ENCODE results near the gene COX6B1. TPM values are rescaled to one million over a fixed set of nuclear protein-coding genes. Genes with fewer than 3 reads are reported as not detected.

COX6B1 gene
- total and polyA plus RNA-seq, 2 experiments from 2014 or later: 817 to 1,609 TPM

DNA sequence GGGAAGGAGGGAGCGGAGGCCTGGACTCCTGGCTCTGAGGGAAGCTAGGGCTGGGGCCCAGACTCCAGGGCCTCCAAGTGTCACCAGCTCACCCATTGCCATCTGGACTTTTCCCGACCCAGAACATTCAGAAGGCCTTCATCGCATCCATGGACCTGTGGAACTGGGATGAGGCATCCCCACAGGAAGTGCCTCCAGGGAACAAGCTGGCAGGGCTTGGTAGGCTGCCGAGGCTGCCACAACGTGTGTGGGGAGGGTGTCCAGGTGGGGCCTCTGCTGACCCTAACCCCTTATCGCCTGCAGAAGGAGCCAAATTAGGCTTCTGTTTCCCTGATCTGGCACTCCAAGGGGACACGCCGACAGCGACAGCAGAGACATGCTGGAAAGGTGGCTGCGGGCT, 5.8 kb upstream of the COX6B1 start:
- H3K36me3 ChIP-seq: peaks cover 6% of the 10 kb centered on the region
- DNase-seq (ENCODE audit: low read depth in 1 of 2, low spot score in 1 of 2): no peak
- H3K4me1 ChIP-seq (ENCODE audit: low read depth): peaks cover 6% of the 10 kb centered on the region
- no peaks in the 10 kb centered on the region for H3K9me3 ChIP-seq (ENCODE audit: low read depth)
- TF ChIP-seq CTCF (IDR thresholded peaks at IDR 0.05; ENCODE audit: low read depth, low read length): no peak
- H3K4me3 ChIP-seq: no peak overlapping the region
- H3K27ac ChIP-seq: peak overlapping the region; percentile 31
- H3K27me3 ChIP-seq: no peaks in the 10 kb centered on the region

- no peaks in the 10 kb centered on the region for H3K27me3 ChIP-seq
- peak overlapping the region; percentile 33 for H3K4me3 ChIP-seq
- H3K9me3 ChIP-seq (ENCODE audit: low read depth): no peaks in the 10 kb centered on the region
- no peak for TF ChIP-seq CTCF (IDR thresholded peaks at IDR 0.05; ENCODE audit: low read depth, low read length)
- H3K36me3 ChIP-seq: peaks cover under 1% of the 10 kb centered on the region
- no peak for DNase-seq (ENCODE audit: low read depth in 1 of 2, low spot score in 1 of 2)
- peak overlapping the region; percentile 37 for H3K27ac ChIP-seq
- H3K4me1 ChIP-seq (ENCODE audit: low read depth): peaks cover 6% of the 10 kb centered on the region
These were observed 5.3 kb upstream of the COX6B1 start for GRCh38 chr19:35642798-35643254.

DNA sequence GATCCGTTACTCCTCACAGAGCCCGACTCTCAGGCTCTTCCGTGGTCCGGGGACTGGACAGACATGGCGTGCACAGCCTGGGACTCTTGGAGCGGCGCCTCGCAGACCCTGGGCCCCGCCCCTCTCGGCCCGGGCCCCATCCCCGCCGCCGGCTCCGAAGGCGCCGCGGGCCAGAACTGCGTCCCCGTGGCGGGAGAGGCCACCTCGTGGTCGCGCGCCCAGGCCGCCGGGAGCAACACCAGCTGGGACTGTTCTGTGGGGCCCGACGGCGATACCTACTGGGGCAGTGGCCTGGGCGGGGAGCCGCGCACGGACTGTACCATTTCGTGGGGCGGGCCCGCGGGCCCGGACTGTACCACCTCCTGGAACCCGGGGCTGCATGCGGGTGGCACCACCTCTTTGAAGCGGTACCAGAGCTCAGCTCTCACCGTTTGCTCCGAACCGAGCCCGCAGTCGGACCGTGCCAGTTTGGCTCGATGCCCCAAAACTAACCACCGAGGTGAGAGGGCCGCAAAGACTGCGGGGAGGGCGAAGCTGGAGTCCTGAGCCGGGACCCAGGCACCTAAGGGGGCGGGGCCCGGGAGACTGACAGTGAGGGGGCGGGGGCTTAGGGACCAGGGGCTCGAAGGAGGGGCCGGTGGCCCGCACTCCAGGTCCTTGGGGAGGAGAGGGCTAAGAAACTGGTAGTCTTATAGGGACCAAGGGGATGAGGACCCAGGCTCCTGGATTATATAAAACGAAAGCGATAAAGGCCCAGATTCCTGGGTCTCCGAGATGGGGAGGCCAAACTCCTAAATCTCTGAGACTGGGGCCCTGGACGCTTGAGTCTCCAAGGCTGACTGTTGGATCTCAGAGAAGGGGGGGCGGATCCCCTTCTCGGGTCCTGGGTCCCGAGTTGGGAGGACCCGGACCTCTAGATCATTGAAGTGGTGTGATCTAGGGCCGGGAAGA, 4.6 kb upstream of the COX6B1 start:
- peak; percentile 86 to 92 for DNase-seq (ENCODE audit: low read depth in 1 of 2, low spot score in 1 of 2)
- H3K4me3 ChIP-seq: peak overlapping the region; percentile 33
- no peaks in the 10 kb centered on the region for H3K27me3 ChIP-seq
- peaks cover 6% of the 10 kb centered on the region for H3K4me1 ChIP-seq (ENCODE audit: low read depth)
- H3K9me3 ChIP-seq (ENCODE audit: low read depth): no peaks in the 10 kb centered on the region
- H3K27ac ChIP-seq: peak overlapping the region; percentile 52
- H3K36me3 ChIP-seq: no peaks in the 10 kb centered on the region
- no peak for TF ChIP-seq CTCF (IDR thresholded peaks at IDR 0.05; ENCODE audit: low read depth, low read length)

DNA sequence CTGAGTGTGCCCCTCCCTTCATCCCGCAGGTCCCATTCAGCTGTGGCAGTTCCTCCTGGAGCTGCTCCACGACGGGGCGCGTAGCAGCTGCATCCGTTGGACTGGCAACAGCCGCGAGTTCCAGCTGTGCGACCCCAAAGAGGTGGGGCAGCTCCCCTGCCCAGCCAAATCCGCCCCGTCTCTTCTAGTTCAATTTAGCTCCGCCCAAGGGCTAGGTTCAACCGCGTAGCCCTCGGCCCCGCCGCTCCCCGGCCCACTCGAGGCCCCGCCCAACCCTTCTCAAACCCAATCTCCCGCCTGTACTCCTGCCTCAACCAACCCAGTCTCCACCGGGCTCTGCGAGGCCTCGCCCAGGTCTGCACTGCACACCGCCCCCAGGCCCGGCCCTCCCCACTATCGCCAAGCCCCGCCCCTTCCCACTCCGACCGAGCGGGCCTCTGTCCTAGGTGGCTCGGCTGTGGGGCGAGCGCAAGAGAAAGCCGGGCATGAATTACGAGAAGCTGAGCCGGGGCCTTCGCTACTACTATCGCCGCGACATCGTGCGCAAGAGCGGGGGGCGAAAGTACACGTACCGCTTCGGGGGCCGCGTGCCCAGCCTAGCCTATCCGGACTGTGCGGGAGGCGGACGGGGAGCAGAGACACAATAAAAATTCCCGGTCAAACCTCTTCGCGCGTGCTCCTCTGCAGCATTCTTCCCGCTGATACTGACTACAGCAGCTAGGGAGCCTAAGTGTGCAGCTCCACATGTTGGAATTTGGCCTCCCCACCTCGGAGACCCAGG, 3.7 kb upstream of the COX6B1 start:
- Histone ChIP-seq H3K4me1 (ENCODE audit: low read depth) (peaks cover 4% of the 10 kb centered on the region), H3K4me3 (peak overlapping the region; percentile 33), H3K36me3 (no peaks in the 10 kb centered on the region), H3K9me3 (ENCODE audit: low read depth) (no peaks in the 10 kb centered on the region), H3K27me3 (no peaks in the 10 kb centered on the region), H3K27ac (peak overlapping the region; percentile 67)
- peak; percentile 96 to 97 for DNase-seq (ENCODE audit: low read depth in 1 of 2, low spot score in 1 of 2)
- no peak for TF ChIP-seq CTCF (IDR thresholded peaks at IDR 0.05; ENCODE audit: low read depth, low read length)

GRCh38 chr19:35644987-35645679, 3.0 kb upstream of the COX6B1 start:
- H3K9me3 ChIP-seq (ENCODE audit: low read depth): no peaks in the 10 kb centered on the region
- H3K27me3 ChIP-seq: no peaks in the 10 kb centered on the region
- H3K36me3 ChIP-seq: no peaks in the 10 kb centered on the region
- peak overlapping the region; percentile 33 for H3K4me3 ChIP-seq
- TF ChIP-seq CTCF (IDR thresholded peaks at IDR 0.05; ENCODE audit: low read depth, low read length): no peak
- peaks cover 5% of the 10 kb centered on the region for H3K4me1 ChIP-seq (ENCODE audit: low read depth)
- H3K27ac ChIP-seq: peak overlapping the region; percentile 67
- DNase-seq (ENCODE audit: low read depth in 1 of 2, low spot score in 1 of 2): peak; percentile 70 to 85

Measured in cardiac muscle cell (in vitro differentiated cells and primary cell).